ENCODE measurements around the gene ADAMTSL1.
A peak's percentile ranks its signal among the peaks of the same experiment; 100 is the strongest.

Gene ADAMTSL1

DNA sequence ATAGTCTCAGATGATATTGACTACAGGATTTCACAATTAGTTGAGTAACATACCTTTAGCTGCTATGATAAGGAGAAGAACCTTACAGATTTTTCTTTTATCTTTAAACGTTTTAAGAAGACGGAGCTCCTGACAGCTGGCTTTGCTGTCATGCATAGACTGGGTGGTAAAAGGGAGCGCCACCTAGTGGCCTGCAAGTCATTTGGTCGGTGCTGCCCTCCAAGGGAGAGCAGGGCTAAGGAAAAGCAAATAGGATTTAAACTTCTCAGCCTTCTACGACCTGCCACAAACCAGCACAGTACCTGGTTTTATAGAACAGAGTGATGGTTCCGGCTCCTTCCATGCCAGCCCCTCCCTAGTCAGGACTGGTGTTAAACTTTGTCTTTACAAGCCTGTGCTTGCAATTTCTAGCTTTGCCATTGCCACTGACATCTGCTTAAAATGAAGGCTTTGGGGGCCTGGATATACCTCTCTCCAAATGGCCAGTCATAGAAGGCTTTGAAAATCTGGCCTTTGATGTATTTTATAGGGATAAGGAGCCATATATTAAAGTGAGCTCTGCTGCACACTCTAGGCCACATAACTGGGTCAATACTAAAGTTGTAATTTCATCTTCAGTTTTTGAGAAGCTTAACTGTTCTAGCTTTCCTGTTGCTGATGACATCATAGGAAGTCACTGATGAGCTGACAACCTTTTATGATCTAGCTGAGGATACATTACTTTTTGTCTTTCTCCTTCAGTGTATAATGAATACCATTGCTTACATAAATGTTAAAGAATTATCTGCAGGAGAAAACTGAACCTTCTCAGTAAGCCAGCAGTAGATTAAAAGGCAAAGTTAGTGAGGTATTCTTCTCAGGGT, 31.1 kb upstream of the ADAMTSL1 start:
- no peaks in the 10 kb centered on the region for H3K27me3 ChIP-seq (ENCODE audit: control insufficient read depth in 5 of 5, insufficient read depth in 4 of 5, low read length in 5 of 5)
- no peaks in the 10 kb centered on the region for H3K36me3 ChIP-seq (ENCODE audit: control insufficient read depth in 5 of 5, insufficient read depth in 5 of 5, low read length in 5 of 5)
- no peak overlapping the region for H3K4me3 ChIP-seq (ENCODE audit: low read depth in 1 of 5, low read length in 5 of 5)
- H3K9me3 ChIP-seq (ENCODE audit: control insufficient read depth in 5 of 5, low read length in 5 of 5) = no peaks in the 10 kb centered on the region
- H3K4me1 ChIP-seq (ENCODE audit: control insufficient read depth in 5 of 5, insufficient read depth in 5 of 5, low read length in 5 of 5) = peaks cover 0 to 26% (median 23%) of the 10 kb centered on the region in 5 donors
- no peak overlapping the region for H3K9ac ChIP-seq (ENCODE audit: low read length in 5 of 5)
- no peak overlapping the region for H3K27ac ChIP-seq (ENCODE audit: low read depth, low read length)

DNA sequence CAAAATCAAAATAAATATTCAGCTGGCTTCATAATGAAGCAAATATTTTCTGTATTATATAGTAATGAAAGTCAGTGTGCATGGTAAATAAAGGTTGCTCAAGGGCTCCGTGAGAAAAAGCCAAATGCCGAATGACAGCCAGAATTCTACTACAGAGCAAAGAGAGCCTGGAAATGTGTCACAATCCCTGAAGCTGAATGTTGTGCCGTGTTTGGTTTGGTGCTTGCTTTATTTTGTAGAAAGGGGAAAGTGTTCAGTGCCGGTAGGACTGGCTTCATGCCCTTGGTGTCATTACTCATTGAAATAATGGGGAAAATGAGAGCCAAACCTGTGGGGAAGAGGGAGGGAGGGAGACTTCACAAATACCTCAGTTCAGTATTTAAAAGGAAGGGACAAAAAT, 26.8 kb upstream of the ADAMTSL1 start:
- Histone ChIP-seq H3K4me1 (ENCODE audit: control insufficient read depth in 5 of 5, insufficient read depth in 5 of 5, low read length in 5 of 5) (peaks cover 0 to 21% (median 10%) of the 10 kb centered on the region in 5 donors), H3K36me3 (ENCODE audit: control insufficient read depth in 5 of 5, insufficient read depth in 5 of 5, low read length in 5 of 5) (no peaks in the 10 kb centered on the region), H3K27ac (ENCODE audit: low read depth, low read length) (no peak overlapping the region), H3K4me3 (ENCODE audit: low read depth in 1 of 5, low read length in 5 of 5) (peak overlapping the region in 2 of 5 donors; percentile 7 to 51), H3K27me3 (ENCODE audit: control insufficient read depth in 5 of 5, insufficient read depth in 4 of 5, low read length in 5 of 5) (no peaks in the 10 kb centered on the region), H3K9me3 (ENCODE audit: control insufficient read depth in 5 of 5, low read length in 5 of 5) (no peaks in the 10 kb centered on the region), H3K9ac (ENCODE audit: low read length in 5 of 5) (peak overlapping the region in 2 of 5 donors; percentile 24 to 49)

DNA sequence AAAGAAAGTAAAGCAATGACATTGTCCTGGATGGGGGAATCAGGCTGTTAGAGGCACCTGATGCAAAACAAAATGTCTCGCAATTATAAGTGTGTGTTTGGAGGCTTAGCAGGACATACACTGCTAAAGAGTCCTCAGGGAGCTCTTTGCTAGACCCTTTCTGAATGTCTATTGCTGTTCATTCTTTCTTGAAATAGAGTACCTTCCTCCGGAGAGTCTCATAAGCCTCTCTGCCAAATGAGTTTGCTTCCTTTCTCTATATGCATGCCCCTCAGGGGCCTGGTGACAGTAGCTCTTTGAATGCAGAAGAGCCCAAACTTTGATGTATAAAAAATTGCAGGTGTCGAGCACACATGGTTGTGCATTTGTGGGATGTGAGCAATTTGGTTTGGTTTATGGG, 26.4 kb upstream of the ADAMTSL1 start:
- no peaks in the 10 kb centered on the region for H3K9me3 ChIP-seq (ENCODE audit: control insufficient read depth in 5 of 5, low read length in 5 of 5)
- H3K27me3 ChIP-seq (ENCODE audit: control insufficient read depth in 5 of 5, insufficient read depth in 4 of 5, low read length in 5 of 5) = no peaks in the 10 kb centered on the region
- H3K27ac ChIP-seq (ENCODE audit: low read depth, low read length) = no peak overlapping the region
- peaks cover 0 to 21% (median 10%) of the 10 kb centered on the region in 5 donors for H3K4me1 ChIP-seq (ENCODE audit: control insufficient read depth in 5 of 5, insufficient read depth in 5 of 5, low read length in 5 of 5)
- H3K9ac ChIP-seq (ENCODE audit: low read length in 5 of 5) = no peak overlapping the region
- peak overlapping the region in 2 of 5 donors; percentile 7 to 51 for H3K4me3 ChIP-seq (ENCODE audit: low read depth in 1 of 5, low read length in 5 of 5)
- no peaks in the 10 kb centered on the region for H3K36me3 ChIP-seq (ENCODE audit: control insufficient read depth in 5 of 5, insufficient read depth in 5 of 5, low read length in 5 of 5)

DNA sequence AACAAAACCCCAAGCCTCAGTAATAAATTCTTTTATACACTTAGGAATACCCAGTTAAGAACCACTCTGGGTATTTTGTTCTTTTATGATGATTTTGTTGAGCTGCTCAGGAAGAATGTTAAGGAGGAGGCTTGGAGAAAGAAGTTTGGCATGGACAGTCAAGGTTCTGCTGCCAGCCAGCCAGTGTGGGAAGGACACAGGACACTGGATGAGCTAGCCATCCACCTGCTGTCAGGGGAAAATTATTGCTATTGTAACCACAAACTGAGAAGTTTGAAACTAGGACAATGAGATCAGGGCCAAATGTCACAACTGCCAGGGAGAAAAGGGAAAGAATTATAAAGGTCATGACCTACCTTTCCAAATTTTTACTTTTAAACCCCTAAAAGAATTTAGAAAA, 25.9 kb upstream of the ADAMTSL1 start:
- Histone ChIP-seq H3K27me3 (ENCODE audit: control insufficient read depth in 5 of 5, insufficient read depth in 4 of 5, low read length in 5 of 5) (no peaks in the 10 kb centered on the region), H3K4me3 (ENCODE audit: low read depth in 1 of 5, low read length in 5 of 5) (no peak overlapping the region), H3K9me3 (ENCODE audit: control insufficient read depth in 5 of 5, low read length in 5 of 5) (no peaks in the 10 kb centered on the region), H3K4me1 (ENCODE audit: control insufficient read depth in 5 of 5, insufficient read depth in 5 of 5, low read length in 5 of 5) (peaks cover 0 to 21% (median 10%) of the 10 kb centered on the region in 5 donors), H3K36me3 (ENCODE audit: control insufficient read depth in 5 of 5, insufficient read depth in 5 of 5, low read length in 5 of 5) (no peaks in the 10 kb centered on the region), H3K27ac (ENCODE audit: low read depth, low read length) (no peak overlapping the region), H3K9ac (ENCODE audit: low read length in 5 of 5) (no peak overlapping the region)

DNA sequence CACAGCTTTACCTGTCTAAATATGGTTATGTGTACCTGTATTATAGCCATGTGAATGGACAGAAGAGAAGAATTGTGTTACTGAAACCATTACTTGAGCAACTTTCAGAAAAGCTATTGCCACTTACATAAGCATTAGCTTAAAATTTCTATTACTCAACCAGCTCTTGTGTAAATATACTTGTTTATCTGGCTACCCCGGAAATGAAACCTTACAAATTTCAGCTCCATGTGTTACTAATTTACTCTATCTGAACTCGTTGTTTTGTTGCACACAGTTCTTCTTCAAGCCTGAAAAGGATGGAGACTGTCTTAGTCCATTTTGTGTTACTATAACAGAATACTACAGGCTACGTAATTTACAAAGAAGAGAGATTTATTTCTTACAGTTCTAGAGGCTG, 22.5 kb upstream of the ADAMTSL1 start:
- H3K4me3 ChIP-seq (ENCODE audit: low read depth in 1 of 5, low read length in 5 of 5) = no peak overlapping the region
- no peaks in the 10 kb centered on the region for H3K9me3 ChIP-seq (ENCODE audit: control insufficient read depth in 5 of 5, low read length in 5 of 5)
- no peaks in the 10 kb centered on the region for H3K36me3 ChIP-seq (ENCODE audit: control insufficient read depth in 5 of 5, insufficient read depth in 5 of 5, low read length in 5 of 5)
- no peak overlapping the region for H3K9ac ChIP-seq (ENCODE audit: low read length in 5 of 5)
- H3K27me3 ChIP-seq (ENCODE audit: control insufficient read depth in 5 of 5, insufficient read depth in 4 of 5, low read length in 5 of 5) = no peaks in the 10 kb centered on the region
- H3K27ac ChIP-seq (ENCODE audit: low read depth, low read length) = no peak overlapping the region
- H3K4me1 ChIP-seq (ENCODE audit: control insufficient read depth in 5 of 5, insufficient read depth in 5 of 5, low read length in 5 of 5) = peaks cover 0 to 21% (median 10%) of the 10 kb centered on the region in 5 donors

DNA sequence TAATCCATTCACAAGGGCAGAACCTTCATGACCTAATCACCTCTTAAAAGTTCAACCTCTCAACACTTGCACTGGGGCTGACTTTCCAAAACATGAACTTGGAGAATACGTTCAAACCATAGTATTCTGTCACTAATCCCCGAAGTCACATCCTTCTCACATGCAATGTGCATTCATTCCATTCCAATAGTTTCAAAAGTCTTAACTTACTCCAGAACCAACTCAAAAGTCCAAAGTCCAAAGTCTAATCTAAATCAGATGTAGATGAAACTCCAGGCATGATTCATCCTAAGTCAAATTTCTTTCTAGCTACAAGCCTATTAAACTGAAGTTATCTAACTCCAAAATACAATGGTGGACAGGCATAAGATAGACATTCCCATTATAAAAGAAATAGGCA, 21.7 kb upstream of the ADAMTSL1 start:
- no peak overlapping the region for H3K27ac ChIP-seq (ENCODE audit: low read depth, low read length)
- no peak overlapping the region for H3K4me3 ChIP-seq (ENCODE audit: low read depth in 1 of 5, low read length in 5 of 5)
- H3K9me3 ChIP-seq (ENCODE audit: control insufficient read depth in 5 of 5, low read length in 5 of 5) = no peaks in the 10 kb centered on the region

DNA sequence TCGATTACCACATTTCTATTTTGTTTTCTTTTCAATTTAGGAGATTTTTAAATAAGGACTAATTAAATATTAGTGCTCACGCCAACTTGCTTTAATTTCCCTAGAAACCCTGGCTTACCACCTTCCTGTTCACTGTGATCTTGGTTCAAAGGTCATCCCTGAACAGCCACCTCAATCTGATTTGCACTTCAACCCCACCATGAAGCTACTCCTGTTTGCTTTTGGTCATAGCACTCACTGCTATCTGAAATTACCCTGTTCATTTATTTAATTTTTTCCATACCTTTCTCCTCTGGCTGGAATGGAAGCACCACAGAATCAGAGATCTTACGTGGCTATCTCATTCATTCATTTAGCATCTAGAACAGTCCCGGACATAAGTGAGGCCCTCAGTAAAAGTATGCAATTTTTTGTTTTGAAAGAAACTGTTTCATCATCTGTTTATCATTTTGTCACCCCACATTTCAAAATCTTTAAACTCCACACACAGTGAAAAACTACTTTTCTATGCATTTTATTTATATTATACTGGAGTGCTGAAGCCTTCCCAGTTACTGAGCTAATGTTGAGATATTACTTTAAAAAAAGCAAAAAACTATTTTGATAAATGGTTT, 17.2 kb upstream of the ADAMTSL1 start:
- Histone ChIP-seq H3K4me3 (ENCODE audit: low read depth in 1 of 5, low read length in 5 of 5) (no peak overlapping the region), H3K27ac (ENCODE audit: low read depth, low read length) (no peak overlapping the region), H3K27me3 (ENCODE audit: control insufficient read depth in 5 of 5, insufficient read depth in 4 of 5, low read length in 5 of 5) (no peaks in the 10 kb centered on the region), H3K4me1 (ENCODE audit: control insufficient read depth in 5 of 5, insufficient read depth in 5 of 5, low read length in 5 of 5) (no peaks in the 10 kb centered on the region), H3K9me3 (ENCODE audit: control insufficient read depth in 5 of 5, low read length in 5 of 5) (no peaks in the 10 kb centered on the region), H3K9ac (ENCODE audit: low read length in 5 of 5) (no peak overlapping the region), H3K36me3 (ENCODE audit: control insufficient read depth in 5 of 5, insufficient read depth in 5 of 5, low read length in 5 of 5) (no peaks in the 10 kb centered on the region)

More for the DNA sequence above, 21.7 kb upstream of the ADAMTSL1 start:
- Histone ChIP-seq H3K9ac (ENCODE audit: low read length in 5 of 5) (no peak overlapping the region), H3K36me3 (ENCODE audit: control insufficient read depth in 5 of 5, insufficient read depth in 5 of 5, low read length in 5 of 5) (no peaks in the 10 kb centered on the region), H3K27me3 (ENCODE audit: control insufficient read depth in 5 of 5, insufficient read depth in 4 of 5, low read length in 5 of 5) (no peaks in the 10 kb centered on the region), H3K4me1 (ENCODE audit: control insufficient read depth in 5 of 5, insufficient read depth in 5 of 5, low read length in 5 of 5) (peaks cover 0 to 14% (median 4%) of the 10 kb centered on the region in 5 donors)

DNA sequence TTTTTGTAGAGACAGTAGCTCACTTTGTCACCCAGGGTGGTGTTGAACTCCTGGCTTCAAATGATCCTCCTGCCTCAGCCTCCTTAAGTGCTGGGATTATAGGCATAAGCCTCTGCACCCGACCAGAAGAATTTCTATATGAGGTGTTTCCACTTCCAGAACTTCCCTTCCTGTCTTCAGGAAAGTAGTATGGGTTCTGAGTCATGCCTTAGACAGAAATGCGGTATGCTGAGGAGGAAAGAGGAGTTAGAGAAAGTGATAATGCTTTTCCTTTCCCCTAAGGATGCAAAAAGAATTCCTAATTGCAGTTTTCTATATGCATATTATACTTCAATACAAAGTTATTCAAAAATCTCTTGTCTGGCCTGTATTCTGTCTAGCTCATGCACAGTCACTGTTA, 16.4 kb upstream of the ADAMTSL1 start:
- Histone ChIP-seq H3K9me3 (ENCODE audit: control insufficient read depth in 5 of 5, low read length in 5 of 5) (no peaks in the 10 kb centered on the region), H3K36me3 (ENCODE audit: control insufficient read depth in 5 of 5, insufficient read depth in 5 of 5, low read length in 5 of 5) (no peaks in the 10 kb centered on the region), H3K4me1 (ENCODE audit: control insufficient read depth in 5 of 5, insufficient read depth in 5 of 5, low read length in 5 of 5) (no peaks in the 10 kb centered on the region), H3K4me3 (ENCODE audit: low read depth in 1 of 5, low read length in 5 of 5) (no peak overlapping the region), H3K27ac (ENCODE audit: low read depth, low read length) (no peak overlapping the region), H3K9ac (ENCODE audit: low read length in 5 of 5) (no peak overlapping the region), H3K27me3 (ENCODE audit: control insufficient read depth in 5 of 5, insufficient read depth in 4 of 5, low read length in 5 of 5) (no peaks in the 10 kb centered on the region)

DNA sequence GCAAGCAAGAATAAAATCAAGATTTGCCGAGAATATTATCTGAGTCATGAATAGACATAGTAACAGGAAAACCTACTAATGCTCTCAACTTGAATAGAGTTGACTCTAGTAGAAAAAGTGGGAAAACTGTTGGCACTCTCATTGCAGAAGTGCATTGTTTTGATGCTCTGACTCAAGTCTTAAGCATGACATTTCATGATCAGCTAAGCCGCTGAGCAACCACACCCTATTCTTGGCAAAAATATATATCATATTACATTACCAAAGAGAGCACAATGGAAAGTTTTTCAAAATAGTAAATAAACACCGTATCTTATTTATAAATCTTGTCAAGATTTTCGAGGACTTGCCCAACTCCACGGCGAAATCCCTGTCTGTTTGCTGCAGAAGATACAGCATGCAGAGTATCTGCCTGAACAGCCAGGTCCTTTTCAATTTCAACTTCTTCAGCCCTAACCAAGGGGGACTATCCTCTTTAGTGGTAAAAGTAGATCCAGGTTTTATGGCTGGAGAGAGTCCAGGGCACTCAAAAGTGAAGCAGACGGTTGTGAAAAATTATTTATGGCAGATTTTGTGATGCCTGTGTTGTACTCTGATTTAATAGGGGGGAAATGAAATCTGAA, 13.9 kb upstream of the ADAMTSL1 start:
- Histone ChIP-seq H3K4me1 (ENCODE audit: control insufficient read depth in 5 of 5, insufficient read depth in 5 of 5, low read length in 5 of 5) (no peaks in the 10 kb centered on the region), H3K9me3 (ENCODE audit: control insufficient read depth in 5 of 5, low read length in 5 of 5) (no peaks in the 10 kb centered on the region), H3K27ac (ENCODE audit: low read depth, low read length) (no peak overlapping the region), H3K27me3 (ENCODE audit: control insufficient read depth in 5 of 5, insufficient read depth in 4 of 5, low read length in 5 of 5) (no peaks in the 10 kb centered on the region), H3K36me3 (ENCODE audit: control insufficient read depth in 5 of 5, insufficient read depth in 5 of 5, low read length in 5 of 5) (no peaks in the 10 kb centered on the region), H3K9ac (ENCODE audit: low read length in 5 of 5) (no peak overlapping the region), H3K4me3 (ENCODE audit: low read depth in 1 of 5, low read length in 5 of 5) (no peak overlapping the region)

DNA sequence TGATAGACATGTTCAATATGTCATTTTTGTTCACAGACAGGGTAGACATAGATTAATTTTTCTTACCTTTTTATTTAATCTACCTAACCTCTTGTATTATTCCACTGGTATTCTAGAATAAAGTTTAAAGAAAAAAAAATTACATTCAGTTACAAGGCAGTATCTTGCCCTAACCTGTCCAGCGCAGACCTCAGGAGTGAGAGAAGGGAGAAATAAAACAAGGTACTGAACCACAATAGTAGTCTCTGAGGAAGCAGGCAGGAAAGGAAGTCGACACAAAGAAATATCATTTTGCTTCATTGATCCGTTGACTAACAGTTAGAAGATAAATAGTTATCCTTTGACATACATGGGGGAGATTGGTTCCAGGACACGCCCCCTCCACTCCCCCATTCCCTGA, 12.5 kb upstream of the ADAMTSL1 start:
- H3K4me1 ChIP-seq (ENCODE audit: control insufficient read depth in 5 of 5, insufficient read depth in 5 of 5, low read length in 5 of 5) = no peaks in the 10 kb centered on the region
- H3K9me3 ChIP-seq (ENCODE audit: control insufficient read depth in 5 of 5, low read length in 5 of 5) = no peaks in the 10 kb centered on the region
- no peaks in the 10 kb centered on the region for H3K36me3 ChIP-seq (ENCODE audit: control insufficient read depth in 5 of 5, insufficient read depth in 5 of 5, low read length in 5 of 5)
- H3K27me3 ChIP-seq (ENCODE audit: control insufficient read depth in 5 of 5, insufficient read depth in 4 of 5, low read length in 5 of 5) = no peaks in the 10 kb centered on the region
- no peak overlapping the region for H3K9ac ChIP-seq (ENCODE audit: low read length in 5 of 5)
- no peak overlapping the region for H3K4me3 ChIP-seq (ENCODE audit: low read depth in 1 of 5, low read length in 5 of 5)
- H3K27ac ChIP-seq (ENCODE audit: low read depth, low read length) = no peak overlapping the region

All from subcutaneous abdominal adipose tissue (tissue), 5 donors.